Upper lobe of left lung (tissue), 4 donors: ENCODE measurements around the gene PSMC1.

Source experiments
- POLR2AphosphoS5 ChIP-seq, 2 donors: sonication (generic); formaldehyde crosslinking; IDR thresholded peaks; one replicate each; pipeline ENCODE4 v1.5.1; 2017; ENCODE audit warnings: antibody characterized with exemption in 2 of 2
- TF ChIP-seq, protein P1 (sequence below), 6 experiments: fragments of 450-650 bp in 4 of 6; fragments of 200-600 bp in 2 of 6; sonication (generic) in 2 of 6; IDR thresholded peaks; one replicate each; pipeline ENCODE4 v1.5.1; 2016 to 2019; ENCODE audit warnings: antibody characterized with exemption in 6 of 6

DNA sequence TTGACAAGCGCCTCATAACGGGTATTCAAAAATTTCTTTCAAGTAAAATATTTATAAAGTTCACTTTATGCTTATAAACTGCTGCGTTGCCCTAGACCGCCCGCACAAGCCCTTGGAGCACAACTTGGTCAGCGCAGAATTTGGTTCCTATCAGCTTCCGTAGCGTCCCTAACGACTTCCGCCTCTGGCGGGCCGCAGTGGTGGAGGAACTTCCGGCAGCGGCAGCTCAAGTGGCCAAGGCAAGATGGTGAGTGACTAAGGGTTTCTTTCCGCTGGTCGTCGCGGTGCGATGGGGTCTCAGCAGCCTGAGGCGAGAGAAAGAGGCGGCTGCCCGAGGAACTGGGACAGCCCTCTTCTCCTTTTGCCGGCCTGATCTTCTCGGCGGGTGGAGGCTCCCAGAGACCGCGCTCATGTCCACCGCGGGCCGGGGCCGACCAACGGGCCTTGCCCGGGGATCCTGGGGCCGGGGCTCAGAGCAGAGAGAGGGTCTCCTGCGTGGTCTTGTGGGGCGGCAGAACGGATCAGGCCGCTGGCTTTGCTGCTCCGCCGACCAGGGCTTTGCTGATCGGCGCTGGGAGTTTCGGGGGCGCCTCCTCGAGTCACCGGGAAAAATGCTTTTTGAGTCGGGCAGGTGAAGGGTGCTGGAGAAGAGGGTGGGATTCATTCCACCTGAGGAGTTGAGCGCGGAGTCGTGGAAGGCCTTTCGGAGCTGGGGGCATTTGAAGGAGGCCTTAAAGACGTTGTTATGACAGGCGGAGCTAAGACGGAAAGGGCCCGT is at the start of gene PSMC1:
- peak; percentile 93 to 97 for TF ChIP-seq POLR2AphosphoS5 (IDR thresholded peaks at IDR 0.05)
- TF ChIP-seq, protein P1, sequence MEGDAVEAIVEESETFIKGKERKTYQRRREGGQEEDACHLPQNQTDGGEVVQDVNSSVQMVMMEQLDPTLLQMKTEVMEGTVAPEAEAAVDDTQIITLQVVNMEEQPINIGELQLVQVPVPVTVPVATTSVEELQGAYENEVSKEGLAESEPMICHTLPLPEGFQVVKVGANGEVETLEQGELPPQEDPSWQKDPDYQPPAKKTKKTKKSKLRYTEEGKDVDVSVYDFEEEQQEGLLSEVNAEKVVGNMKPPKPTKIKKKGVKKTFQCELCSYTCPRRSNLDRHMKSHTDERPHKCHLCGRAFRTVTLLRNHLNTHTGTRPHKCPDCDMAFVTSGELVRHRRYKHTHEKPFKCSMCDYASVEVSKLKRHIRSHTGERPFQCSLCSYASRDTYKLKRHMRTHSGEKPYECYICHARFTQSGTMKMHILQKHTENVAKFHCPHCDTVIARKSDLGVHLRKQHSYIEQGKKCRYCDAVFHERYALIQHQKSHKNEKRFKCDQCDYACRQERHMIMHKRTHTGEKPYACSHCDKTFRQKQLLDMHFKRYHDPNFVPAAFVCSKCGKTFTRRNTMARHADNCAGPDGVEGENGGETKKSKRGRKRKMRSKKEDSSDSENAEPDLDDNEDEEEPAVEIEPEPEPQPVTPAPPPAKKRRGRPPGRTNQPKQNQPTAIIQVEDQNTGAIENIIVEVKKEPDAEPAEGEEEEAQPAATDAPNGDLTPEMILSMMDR (IDR thresholded peaks at IDR 0.05), result peak in 3 of 6 experiments; percentile 11 to 18 (median 15)
